NCI-H2029 treated with DMSO at 0.1 percent for 48 hours (cell line): ENCODE results near the gene PRPF38A.

Source experiments
- DNase-seq: peaks from one replicate; lab custom pipeline; 2025; lab: John Stamatoyannopoulos, UW

The PRPF38A gene

DNA sequence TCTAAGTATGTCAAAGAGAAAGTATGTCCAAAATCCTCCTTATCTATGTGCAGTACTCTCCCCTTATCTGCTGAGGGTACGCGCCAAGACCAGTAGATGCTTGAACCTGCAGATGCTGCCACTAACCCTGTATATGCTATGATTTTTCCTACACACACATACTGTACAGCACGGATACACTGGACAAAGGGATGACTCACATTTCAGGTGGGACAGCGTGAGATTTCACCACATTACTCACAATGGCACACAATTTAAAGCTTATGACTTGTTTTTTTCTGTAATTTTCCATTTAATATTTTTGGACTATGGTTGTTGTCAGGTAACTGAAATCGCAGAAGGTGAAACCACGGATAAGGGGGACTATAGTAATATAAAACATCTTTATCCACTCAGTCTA lies 4.3 kb upstream of the PRPF38A start:
- no peak for DNase-seq

DNA sequence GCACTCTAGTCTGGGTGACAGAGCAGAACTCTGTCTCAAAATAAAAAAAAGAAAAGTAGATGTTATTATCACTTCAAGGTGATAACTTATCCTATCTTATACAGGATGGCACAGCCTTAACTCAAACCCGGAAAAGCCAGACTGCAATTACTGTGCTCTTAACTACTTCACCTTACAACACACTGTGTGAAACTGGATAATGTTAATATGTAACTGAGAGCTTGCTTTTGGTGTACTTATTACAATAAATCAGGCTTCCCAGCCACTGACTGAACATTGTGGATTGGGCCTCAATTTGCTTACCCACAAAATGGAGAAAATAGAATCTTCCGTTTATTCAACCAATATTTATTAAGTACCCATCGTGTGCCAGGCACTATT lies 1.6 kb upstream of the PRPF38A start:
- DNase-seq: no peak

DNA sequence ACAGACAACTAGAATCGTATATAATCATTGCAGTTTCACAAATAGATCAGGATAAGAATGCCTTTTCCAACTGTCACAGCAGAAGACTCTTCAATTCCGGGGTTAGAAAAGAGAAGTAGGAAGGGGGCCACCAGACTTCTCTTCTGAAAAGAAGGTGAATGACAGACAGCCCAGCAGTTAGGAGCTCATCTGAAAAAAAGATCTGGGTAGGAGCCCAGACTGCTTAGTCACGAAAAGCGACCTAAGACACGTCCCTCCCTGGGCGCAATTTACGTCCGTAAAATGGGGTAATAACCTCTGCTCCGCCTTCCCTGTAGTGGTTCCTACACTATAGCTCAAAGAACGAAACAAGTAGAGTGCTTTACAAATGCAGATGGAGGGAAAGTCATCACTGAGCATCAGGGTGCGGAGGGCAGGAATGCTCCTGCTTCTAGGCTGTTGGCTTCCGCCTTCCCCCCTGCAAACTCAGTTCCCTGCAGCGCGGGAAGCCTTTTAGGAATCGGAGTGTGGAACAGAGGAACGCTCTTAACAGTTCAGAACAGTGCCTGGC lies 761 bp upstream of the PRPF38A start:
- peak; percentile 65 for DNase-seq

DNA sequence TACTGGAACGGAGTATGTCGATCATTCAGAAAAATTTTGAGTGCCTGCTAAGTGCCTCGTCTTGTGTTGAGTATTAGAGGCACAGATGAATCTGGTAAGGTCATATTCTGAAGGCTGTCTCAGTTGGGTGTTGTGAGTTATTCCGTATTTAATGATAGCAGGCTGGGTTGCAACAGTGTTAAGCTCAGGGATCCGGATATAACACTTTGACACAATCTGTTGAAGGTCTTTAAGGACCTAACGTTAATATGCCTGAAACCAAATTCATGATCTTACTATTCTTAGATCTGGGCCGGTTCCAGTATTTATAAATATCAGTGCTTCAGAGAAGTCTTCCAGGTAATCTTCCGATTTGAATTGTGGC lies 555 bp downstream of the PRPF38A start:
- DNase-seq: no peak

DNA sequence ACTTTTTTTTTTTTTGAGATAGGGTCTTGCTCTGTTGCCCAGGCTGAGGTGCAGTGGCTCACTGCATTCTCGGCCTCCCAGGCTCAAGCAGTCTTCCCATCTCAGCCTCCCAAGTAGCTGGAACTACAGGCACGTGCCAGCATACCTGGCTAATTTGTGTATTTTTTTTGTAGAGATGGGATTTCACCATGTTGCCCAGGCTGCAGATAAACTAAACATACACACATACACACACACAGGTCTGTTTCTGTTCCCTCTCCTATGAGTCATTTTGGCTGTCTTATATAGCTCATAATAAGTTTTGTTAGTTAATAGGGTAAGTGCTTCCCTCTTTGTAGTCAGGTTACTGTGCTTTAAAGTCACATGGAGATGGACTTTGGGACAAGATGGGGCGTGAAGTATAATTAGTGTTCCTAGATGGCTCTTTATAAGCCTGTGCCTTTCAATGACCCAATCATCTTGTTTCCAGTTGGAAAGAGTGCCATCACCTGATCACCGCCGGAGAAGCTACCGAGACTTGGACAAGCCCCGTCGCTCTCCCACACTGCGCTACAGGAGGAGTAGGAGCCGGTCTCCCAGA lies 9.1 kb downstream of the PRPF38A start:
- DNase-seq: no peak

DNA sequence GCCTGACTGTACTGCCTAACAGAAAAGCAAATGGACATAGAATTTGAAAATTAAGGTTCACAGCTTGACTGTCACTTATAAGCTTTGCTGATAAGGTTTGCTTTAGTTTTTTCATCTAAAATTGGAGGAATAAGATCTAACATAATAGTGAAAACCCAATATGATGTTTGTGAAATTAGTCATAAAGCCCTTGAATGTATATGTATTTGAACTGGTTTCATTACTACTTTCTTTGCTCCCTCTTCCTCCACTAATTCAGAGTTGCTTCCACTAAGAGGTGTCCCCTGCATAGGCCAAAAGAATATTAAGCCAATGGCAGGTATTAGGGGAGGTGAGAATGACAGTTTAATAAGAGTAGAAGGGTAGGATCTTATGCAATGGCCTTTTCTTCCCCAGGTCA lies 10.5 kb downstream of the PRPF38A start:
- no peak for DNase-seq

DNA sequence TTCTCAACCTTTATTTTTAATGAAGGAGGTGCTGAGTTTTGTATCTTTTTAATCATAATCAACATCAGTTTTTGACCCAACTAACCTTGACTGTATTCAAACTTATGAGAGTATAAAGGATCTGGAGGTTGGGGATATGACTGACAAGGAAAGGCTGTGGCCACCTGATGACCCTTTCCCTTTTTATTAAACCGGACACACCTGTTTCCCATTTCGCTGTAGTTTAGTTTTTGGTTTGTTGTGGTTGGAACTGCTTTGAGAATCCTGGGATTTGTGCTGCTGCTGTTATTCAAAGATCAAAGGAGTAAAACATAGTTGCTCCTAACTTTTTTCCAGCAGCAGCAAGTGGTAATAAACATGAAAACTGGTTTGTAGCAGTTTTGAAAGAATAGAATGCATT lies 12.4 kb downstream of the PRPF38A start:
- DNase-seq: no peak

DNA sequence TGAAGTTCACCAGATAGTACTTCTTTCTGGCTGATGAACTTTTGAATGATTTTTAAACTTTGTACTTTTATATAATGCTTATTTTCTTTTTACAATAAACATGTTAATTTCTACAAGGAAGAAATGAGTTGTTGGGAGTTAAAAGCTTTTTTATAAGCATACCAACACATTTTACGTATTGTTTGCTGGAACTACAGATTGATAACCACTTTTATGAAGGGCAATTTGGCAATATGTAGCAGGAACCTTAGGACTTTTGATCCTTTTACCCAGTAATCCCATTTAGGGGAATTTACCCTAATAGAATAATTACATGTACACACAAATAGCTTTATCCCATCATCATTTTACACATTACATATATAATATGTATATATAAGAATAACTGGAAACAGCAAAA lies 16.3 kb downstream of the PRPF38A start:
- DNase-seq: no peak

DNA sequence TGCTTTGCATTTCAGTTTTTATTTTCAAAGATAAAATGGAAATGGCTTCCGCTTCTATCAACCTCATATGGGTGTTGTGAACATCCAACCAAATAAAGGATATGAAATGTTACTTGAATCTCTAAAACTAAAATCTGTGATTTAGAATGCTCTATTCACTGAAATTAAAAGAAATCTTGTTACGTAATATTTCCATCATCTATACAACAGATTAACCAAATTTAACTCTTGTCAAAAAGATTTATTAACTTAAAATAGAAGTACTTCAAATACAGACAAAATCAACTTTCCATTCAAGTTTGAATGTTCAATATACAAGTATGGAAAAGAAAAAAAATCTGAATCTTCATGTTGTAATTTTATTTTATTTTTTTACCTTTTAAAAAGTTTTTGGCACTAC lies 18.7 kb downstream of the PRPF38A start:
- DNase-seq: no peak

DNA sequence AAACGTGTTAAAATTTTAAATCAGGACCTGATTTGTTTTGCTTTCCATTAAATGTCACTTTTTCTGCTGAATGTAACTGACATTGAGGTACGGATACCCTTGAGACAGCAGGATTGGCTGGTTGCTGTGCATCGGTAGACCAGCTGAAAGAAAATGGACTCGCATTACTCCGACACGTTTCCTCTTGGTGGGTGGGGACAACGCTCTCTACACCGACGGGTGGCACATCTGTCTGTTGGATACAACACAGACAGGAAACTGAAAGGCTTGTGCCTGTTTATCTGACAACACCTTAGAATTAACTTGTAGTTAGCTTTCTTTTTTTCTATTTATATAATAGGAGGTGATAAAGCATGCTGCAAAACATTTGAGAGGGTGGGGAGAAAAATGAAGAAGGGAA lies 19.4 kb downstream of the PRPF38A start:
- no peak for DNase-seq

DNA sequence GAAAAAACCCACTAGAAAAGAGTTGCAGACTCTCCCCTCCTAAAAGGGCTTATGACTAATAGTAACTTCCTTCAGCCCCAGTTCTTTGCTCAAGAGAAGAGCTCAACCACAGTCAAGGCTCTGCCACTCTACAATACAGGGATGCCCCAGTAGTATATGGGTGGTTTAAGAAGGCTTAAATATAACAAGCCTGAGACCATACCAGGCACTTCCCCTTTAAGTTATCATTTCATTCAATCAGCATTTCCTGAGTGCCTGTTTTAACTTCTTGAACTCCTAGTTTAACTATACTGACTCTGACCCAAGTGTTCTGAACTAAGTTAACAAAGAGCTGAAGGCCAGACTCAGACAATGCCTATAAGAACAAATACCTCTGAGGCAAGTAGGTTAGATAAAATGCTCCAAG lies 19.8 kb downstream of the PRPF38A start:
- no peak for DNase-seq

DNA sequence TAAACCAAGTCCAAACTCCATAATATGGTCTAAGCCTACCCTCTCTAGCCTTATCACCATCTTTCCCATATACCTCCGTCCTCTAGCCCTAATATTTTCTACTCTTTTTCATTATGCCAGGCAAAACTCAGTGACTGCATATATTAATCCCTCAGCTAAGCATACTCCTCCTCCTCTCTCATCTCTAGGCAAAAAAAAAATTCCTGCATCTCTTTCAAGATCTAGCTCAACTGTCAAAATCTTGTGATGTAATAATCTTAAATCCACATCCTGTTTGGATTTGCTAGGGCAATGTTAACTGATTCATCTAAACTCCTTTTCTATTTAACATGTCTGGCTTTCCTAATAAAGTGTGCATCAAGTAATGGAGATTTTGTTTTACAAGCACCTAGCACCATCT lies 20.4 kb downstream of the PRPF38A start:
- DNase-seq: no peak

DNA sequence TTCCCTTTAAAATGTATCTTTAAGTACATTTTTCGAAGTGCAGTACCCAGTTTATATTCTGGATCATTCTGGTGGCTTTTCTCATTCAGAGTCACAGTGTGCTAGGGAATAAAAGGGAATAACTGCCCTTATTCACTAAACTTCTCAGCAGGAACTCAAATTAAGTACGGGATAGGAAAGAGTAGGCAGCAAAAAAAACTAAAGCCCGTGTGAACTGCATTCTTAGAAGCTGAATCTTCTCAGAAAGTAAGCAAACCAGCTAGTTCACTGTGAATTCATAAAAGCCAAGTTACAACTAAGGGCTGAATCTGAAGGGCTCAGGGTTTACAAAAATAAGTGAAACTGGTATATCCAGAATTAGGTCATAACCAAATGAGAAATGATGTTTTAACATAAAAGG lies 22.0 kb downstream of the PRPF38A start:
- DNase-seq: no peak

DNA sequence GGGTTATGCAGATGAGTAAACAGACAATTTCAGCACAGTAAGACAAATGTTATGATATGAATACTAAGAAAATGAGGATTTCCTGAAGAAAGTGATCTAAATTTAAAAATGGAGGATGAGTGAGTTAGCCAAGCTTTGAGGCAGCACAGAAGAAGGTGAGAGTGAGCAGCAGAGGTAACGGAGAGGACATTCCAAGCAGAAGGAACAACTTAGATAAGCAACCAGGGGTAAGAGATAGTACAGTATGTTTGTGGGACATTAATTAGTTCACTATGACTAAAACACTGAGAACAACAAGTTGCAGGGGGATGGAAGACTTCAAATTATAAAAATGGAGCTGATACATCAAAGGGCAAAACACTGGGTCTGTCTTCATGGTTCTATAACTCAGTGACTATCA lies 22.8 kb downstream of the PRPF38A start:
- DNase-seq: no peak

DNA sequence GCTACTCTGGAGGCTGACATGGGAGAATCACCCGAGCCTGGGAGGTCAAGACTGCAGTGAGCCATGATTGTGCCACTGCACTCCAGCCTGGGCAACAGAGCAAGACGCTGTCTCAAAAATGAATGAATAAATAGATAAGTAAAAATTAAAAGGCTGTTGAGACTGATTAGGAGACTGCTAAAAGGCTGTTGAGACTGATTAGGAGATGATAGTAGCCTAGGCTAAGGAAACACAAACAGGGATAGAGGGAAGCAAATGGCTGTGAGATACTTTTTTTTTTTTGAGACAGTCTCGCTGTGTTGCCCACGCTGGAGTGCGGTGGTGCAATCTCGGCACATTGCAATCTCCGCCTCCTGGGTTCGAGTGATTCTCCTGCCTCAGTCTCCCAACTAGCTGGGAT lies 28.4 kb downstream of the PRPF38A start:
- DNase-seq: no peak

DNA sequence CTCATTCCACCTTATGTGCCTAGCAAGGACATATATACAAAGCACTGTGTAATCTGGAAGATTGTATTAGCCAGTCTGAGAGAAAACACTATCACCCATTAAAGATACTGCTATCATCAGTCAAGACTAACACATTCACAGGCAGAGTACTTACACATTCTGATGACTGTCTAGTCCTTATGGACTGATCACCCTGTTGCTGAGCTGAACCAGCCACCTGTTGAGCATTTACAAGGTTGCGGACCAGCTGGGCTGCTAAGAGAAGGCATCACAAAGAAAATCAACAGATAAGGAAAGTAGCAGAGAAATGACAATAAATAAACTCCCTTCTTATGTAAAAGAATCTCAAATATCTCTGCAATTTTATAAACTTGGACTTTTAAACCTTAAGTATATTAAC lies 30.8 kb downstream of the PRPF38A start:
- no peak for DNase-seq

DNA sequence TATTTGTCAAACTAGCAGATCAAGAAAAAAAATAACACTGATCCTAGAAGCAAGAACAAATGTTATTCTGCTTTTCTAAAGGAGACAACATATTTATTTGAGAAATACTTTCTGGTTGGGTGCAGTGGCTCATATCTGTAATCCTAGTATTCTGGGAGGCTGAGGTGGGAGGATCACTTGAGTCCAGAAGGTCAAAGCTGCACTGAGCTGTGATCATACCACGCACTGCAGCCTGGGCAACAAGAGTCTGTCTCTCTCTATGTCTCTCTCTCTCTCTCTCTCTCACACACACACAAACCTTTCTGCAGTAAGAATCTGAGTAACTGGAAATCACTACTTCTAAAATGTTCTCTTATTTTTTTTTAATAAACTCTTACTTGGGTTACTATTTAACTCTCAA lies 31.2 kb downstream of the PRPF38A start:
- no peak for DNase-seq

DNA sequence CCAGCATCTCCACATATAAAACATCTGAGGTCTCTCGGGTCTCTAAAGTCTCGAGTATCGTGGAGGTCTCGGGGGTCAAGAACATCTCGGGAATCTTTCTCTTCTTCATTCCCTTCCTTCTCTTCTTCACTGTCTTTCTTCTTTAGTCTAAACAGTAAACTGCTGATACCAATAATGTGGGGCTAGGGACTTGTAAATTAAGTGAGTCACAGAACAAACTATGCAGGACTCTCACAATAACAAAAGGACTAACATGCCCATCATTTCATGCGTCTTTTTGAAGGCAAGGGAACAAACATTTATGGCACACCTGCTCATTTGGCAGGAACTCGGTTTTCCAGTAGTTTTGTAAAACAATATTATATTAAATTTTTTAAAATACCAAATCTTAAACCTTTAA lies 32.4 kb downstream of the PRPF38A start:
- DNase-seq: no peak

DNA sequence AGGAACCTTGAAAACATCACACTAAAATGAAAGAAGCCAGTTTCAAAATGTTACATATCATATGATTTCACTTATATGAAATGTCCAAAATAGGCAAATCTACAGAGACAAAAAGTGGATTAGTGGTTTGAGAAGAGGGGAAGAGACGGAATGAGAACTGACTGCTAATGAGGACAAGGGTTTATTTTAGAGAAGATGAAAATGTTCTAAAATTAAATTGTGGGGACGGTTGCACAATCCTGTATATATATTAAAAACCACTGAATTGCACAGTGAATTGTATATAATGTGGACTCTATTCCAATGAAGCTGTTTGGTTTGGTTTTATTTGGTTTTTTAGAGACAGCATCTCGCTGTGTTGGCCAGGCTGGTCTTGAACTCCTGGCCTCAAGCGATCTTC lies 35.6 kb downstream of the PRPF38A start:
- no peak for DNase-seq

DNA sequence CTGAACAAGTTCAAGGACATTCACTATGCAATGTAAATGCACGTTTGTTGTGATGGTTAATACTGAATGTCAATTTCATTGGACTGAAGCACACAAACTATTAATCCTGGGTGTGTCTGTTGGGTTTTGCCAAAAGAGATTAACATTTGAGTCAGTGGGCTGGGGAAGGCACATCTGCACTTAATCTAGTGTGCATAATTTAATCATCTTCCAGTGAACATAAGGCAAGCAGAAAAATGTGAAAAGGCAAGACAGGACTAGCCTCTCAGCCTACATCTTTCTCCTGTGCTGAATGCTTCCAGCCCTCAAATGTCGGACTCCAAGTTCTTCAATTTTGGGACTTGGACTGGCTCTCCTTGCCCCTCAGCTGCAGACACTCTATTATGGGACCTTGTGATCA lies 40.1 kb downstream of the PRPF38A start:
- no peak for DNase-seq

DNA sequence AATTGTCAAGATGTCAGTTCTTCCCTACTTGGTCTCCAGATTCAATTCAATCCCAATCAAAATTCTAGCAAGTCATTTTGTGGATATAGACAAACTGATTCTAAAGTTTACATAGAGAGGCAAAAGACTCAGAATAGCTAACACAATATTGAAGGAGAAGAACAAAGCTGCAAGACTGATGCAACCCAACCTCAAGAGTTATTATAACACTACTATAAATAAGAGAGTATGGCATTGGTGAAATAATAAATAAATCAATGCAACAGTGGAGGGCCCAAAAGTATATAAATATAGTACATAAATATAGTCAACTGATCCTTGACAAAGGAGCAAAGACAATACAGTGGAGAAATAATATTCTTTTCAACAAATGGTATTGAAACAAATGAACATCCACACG lies 49.7 kb downstream of the PRPF38A start:
- no peak for DNase-seq

DNA sequence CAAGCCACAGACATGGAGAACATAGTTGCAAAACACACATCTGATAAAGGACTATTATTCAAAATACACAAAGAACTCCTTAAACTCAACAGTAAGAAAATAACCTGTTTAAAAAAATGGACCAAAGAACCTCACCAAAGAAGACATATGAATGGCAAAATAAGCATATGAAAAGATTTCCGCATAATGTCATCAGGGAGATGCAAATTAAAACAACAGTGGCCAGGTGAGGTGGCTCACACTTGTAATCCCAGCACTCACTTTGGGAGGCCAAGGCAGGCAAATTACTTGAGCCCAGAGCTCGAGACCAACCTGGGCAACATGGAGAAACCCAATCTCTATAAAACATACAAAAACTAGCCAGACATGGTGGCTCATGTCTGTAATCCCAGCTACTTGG lies 50.4 kb downstream of the PRPF38A start:
- no peak for DNase-seq

DNA sequence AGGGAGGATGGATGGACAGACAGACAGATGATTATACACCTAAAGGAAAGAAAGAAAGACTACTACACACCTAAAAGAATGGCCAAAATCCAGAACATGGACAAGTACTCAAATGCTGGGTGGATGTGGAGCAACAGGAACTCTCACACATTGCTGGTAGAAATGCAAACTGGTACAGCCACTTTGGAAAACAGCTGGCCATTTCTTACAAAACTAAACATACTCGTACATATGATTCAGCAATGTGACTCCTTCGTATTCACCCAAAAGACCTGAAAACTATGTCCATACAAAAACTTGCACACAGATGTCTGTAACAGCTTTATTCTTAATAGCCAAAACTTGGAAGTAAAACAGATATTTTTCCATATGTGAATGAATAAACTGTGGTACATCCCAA lies 51.3 kb downstream of the PRPF38A start:
- DNase-seq: no peak

DNA sequence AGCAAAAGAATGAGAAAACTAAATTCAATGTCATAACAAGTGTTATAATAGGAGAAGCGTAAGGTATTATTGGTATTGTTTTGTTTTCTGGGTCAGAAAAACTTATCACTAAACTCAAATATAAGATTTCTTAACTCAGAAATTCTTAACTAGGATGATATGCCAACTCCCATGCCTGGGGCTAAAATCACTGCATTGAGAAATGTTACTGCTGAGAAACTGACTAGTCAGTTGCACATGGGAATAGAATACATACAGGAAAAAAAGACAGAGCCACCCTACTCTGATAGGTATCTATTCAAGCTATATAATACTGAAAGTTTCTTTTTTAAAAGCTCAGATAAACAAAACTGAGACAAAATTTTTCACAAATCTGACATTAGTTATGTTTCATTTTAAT lies 56.3 kb downstream of the PRPF38A start:
- no peak for DNase-seq

DNA sequence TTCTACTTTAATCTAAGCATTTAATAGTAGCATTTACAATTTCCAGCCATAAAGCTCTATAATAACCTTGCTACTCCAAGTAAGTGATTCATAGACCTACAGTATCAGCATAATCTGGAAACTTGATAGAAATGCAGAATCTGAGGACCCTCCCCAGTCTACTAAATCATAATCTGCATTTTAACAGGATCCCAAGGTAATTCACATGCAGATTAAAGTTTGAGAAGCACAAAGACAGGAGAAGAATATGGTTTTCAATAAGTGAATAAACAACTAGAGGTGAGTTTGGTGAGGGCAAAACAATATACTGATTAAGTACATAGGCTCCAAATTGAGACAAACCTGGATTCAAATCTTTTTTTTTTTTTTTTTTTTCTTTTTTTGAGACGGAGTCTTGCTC lies 57.4 kb downstream of the PRPF38A start:
- DNase-seq: no peak
